Right atrium auricular region (tissue), 2 donors: ENCODE data around the gene FBXL7. TPM values are rescaled to one million over a fixed set of nuclear protein-coding genes. Genes with fewer than 3 reads are reported as not detected.

Experiments
- DNase-seq: peaks from one replicate; pipeline ENCODE4 v3.0.0-alpha.2; 2019; ENCODE audit warnings: low spot score
- H3K27ac ChIP-seq, 2 donors: fragments of 200-600 bp; sonication (generic); 1 replicate in 1 of 2; 2 replicates in 1 of 2; pipeline ENCODE4 v1.5.1; 2016 to 2019
- H3K27me3 ChIP-seq, 2 donors: fragments of 200-600 bp; sonication (generic); one replicate each; pipeline versions ENCODE4 v1.5.1 to v1.6.0; 2017 to 2019
- H3K36me3 ChIP-seq: fragments of 200-600 bp; sonication (generic); one replicate; pipeline ENCODE4 v1.5.1; 2016
- H3K4me1 ChIP-seq, 2 donors: fragments of 200-600 bp; sonication (generic); one replicate each; pipeline versions ENCODE4 v1.5.1 to v1.6.0; 2017 to 2019
- H3K4me3 ChIP-seq, 2 donors: fragments of 200-600 bp; sonication (generic); 1 replicate in 1 of 2; 2 replicates in 1 of 2; pipeline ENCODE4 v1.5.1; 2017 to 2019; ENCODE audit warnings: mild to moderate bottlenecking in 1 of 2, moderate library complexity in 1 of 2
- H3K9me3 ChIP-seq, 2 donors: fragments of 200-600 bp; sonication (generic); one replicate each; pipeline ENCODE4 v1.5.1; 2019
- CTCF ChIP-seq, 2 donors: fragments of 200-600 bp; sonication (generic); IDR thresholded peaks; one replicate each; pipeline ENCODE4 v1.5.1; 2019; ENCODE audit warnings: antibody characterized with exemption in 2 of 2
- total RNA-seq, 2 donors: library from RNA; depleted of rRNA; stranded (reverse); fragments of >200 nt; gene quantifications; one replicate each; pipeline ENCODE4 v1.1.0, GENCODE V29; 2016

The FBXL7 gene
- total RNA-seq, 2 donors from 2014 or later: 16.6 to 18.4 TPM

GRCh38 chr5:15682122-15682521 is 182.1 kb downstream of the FBXL7 start:
- H3K9me3 ChIP-seq: no peaks in the 10 kb centered on the region
- H3K36me3 ChIP-seq: no peaks in the 10 kb centered on the region
- no peaks in the 10 kb centered on the region for H3K27me3 ChIP-seq
- no peak for DNase-seq
- H3K4me1 ChIP-seq: peaks cover 0 to 15% of the 10 kb centered on the region in 2 donors
- no peak for TF ChIP-seq CTCF (IDR thresholded peaks at IDR 0.05)
- no peak overlapping the region for H3K4me3 ChIP-seq
- H3K27ac ChIP-seq: no peak overlapping the region

- Histone ChIP-seq H3K36me3 (no peaks in the 10 kb centered on the region), H3K4me3 (no peak overlapping the region), H3K27me3 (no peaks in the 10 kb centered on the region), H3K9me3 (no peaks in the 10 kb centered on the region), H3K4me1 (peaks cover 0 to 15% of the 10 kb centered on the region in 2 donors), H3K27ac (no peak overlapping the region)
- DNase-seq: no peak
- TF ChIP-seq CTCF (IDR thresholded peaks at IDR 0.05): no peak
These were observed 182.6 kb downstream of the FBXL7 start for GRCh38 chr5:15682566-15682965.

GRCh38 chr5:15683332-15683731 is 183.4 kb downstream of the FBXL7 start:
- no peak overlapping the region for H3K27ac ChIP-seq
- no peaks in the 10 kb centered on the region for H3K9me3 ChIP-seq
- peak in 1 of 2 donors; percentile 18 for TF ChIP-seq CTCF (IDR thresholded peaks at IDR 0.05)
- H3K4me1 ChIP-seq: peaks cover 0 to 15% of the 10 kb centered on the region in 2 donors
- no peaks in the 10 kb centered on the region for H3K36me3 ChIP-seq
- DNase-seq: no peak
- H3K4me3 ChIP-seq: no peak overlapping the region
- H3K27me3 ChIP-seq: no peaks in the 10 kb centered on the region

- peaks cover 0 to 24% of the 10 kb centered on the region in 2 donors for H3K4me1 ChIP-seq
- no peak overlapping the region for H3K4me3 ChIP-seq
- H3K27me3 ChIP-seq: no peaks in the 10 kb centered on the region
- no peaks in the 10 kb centered on the region for H3K36me3 ChIP-seq
- TF ChIP-seq CTCF (IDR thresholded peaks at IDR 0.05): no peak
- no peak for DNase-seq
- no peaks in the 10 kb centered on the region for H3K9me3 ChIP-seq
- no peak overlapping the region for H3K27ac ChIP-seq
These were observed 187.4 kb downstream of the FBXL7 start for GRCh38 chr5:15687401-15687800.

GRCh38 chr5:15689836-15690235 is 189.9 kb downstream of the FBXL7 start:
- Histone ChIP-seq H3K27ac (no peak overlapping the region), H3K9me3 (no peaks in the 10 kb centered on the region), H3K36me3 (no peaks in the 10 kb centered on the region), H3K4me3 (no peak overlapping the region), H3K4me1 (peaks cover 0 to 28% of the 10 kb centered on the region in 2 donors), H3K27me3 (no peaks in the 10 kb centered on the region)
- DNase-seq: no peak
- no peak for TF ChIP-seq CTCF (IDR thresholded peaks at IDR 0.05)

- Histone ChIP-seq H3K27ac (no peak overlapping the region), H3K4me3 (no peak overlapping the region), H3K9me3 (no peaks in the 10 kb centered on the region), H3K27me3 (no peaks in the 10 kb centered on the region), H3K36me3 (no peaks in the 10 kb centered on the region), H3K4me1 (peaks cover 0 to 35% of the 10 kb centered on the region in 2 donors)
- no peak for DNase-seq
- TF ChIP-seq CTCF (IDR thresholded peaks at IDR 0.05): no peak
These were observed 190.6 kb downstream of the FBXL7 start for GRCh38 chr5:15690611-15691010.
